HG03558 (cell line): ENCODE results near the gene SRRM3.
"Not testable (repeated sequence)": the region's sequence is repeated elsewhere in the genome, so short reads cannot be mapped to it uniquely, and the experiment has no call there.

Source experiments
- ATAC-seq: cut with Tn5 transposase; IDR thresholded peaks from one replicate; pipeline ENCODE4 v1.9.1; 2021; ENCODE audit warnings: moderate number of reproducible peaks; ENCODE audit not compliant: unreplicated experiment; ENCODE audit errors: extremely low read depth

Gene SRRM3

DNA sequence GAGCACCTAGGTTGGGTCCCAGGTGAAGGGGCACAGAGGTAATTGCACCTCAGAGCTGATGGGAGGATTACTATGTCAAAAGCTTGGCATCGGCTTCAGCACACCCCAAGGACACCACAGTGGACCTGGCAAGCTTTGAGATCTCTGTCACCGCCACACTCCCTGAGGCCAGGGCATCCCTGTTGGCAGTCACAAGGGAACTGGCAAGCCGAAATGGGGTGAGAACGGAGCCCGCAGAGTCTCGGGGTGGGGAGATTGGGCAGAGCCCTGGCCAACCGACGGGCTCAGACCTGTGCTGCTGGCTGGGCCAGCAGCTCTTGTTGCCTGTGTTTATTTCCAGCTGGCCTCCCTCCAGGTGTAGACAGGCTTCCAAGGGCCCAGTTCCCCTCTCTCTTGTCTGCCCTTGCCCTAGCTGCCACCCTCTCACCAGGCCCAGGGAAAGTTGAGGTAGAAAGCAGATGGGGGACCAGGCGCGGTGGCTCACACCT, 103.2 kb downstream of the SRRM3 start:
- ATAC-seq, result no peak

DNA sequence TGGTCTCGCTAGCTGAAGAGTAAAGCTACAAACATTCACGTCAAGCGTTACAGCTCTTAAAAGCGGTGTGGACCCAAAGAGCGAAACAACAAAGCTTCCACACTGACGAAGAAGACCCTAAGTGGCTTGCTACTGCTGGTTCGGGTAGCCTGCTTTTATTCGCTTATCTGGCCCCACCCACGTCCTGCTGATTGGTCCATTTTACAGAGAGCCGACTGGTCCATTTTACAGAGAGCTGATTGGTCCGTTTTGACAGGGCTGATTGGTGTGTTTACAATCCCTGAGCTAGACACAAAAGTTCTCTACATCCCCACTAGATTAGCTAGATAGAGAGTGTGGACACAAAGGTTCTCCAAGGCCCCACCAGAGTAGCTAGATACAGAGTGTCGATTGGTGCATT, 107.2 kb downstream of the SRRM3 start:
- ATAC-seq, result not testable (repeated sequence)

DNA sequence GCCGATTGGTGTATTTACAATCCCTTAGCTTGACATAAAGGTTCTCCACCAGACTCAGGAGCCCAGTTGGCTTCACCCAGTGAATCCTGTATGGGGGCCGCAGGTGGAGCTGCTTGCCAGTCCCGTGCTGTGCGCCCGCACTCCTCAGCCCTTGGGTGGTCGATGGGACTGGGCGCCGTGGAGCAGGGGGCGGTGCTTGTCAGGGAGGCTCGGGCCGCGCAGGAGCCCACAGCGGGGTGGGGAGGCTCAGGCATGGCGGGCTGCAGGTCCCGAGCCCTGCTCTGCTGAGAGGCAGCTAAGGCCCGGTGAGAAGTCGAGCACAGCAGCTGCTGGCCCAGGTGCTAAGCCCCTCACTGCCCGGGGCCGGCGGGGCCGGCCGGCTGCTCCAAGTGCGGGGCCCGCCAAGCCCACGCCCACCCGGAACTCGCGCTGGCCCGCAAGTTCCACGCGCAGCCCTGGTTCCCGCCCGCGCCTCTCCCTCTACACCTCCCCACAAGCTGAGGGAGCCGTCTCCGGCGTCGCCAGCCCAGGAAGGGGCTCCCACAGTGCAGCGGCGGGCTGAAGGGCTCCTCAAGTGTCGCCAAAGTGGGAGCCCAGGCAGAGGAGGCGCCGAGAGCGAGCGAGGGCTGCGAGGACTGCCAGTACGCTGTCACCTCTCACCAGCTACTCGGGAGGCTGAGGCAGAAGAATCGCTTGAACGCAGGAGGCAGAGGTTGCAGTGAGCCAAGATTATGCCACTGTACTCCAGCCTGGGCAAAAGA, 107.8 kb downstream of the SRRM3 start:
- not testable (repeated sequence) for ATAC-seq

DNA sequence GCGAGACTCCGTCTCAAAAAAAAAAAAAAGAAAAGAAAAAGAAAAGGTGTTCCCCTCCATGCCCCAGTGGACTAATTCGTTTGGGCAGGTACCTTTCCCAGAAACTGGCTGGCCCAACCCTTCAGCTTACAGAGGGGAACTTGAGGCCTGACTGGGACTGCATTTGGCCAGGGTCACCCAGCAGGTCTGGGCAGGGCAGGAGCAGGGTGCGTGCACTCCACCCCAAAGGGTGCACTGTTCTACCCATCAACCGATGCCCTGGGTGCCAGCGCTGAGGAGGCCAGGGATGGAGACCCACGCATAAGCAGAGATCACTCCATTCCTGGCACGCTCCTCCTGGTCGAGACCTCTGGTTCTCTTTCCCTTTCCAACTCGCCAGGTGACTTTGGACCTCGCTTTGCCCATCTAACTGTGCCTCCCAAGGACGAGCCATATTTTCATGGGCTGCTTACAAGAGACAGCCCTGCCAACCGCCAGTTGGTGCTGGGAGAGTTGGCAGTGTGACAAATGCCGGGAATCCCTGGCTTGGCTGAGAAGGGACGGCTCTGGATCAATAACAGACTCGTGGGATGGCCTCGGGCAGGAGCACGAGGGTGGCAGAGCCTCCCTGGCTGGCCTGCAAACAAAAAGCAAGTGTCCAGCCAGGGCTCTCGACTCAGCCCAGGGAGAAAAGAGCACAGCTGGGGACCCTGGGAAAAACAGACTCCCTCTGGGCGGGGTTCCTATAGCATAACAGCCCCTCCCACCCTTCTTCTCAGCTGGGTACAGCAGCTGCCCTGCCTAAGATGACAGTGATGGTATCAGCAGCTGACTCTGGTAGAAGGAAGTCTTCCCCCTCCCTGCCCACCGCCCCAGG, 108.6 kb downstream of the SRRM3 start:
- ATAC-seq, result no peak

DNA sequence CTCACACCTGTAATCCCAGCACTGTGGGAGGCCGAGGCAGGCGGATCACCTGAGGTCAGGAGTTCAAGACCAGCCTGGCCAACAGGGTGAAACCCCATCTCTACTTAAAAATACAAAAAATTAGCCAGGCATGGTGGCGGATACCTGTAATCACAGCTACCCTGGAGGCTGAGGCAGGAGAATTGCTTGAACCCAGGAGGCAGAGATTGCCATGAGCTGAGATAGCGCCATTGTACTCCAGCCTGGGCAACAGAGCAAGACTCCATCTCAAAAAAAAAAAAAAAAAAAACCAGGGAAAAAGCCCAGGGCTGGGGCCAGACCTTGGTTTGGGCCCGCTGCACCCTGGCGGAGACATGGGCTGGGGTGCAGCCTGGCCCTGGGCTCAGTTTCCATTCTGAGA, 110.1 kb downstream of the SRRM3 start:
- ATAC-seq, result not testable (repeated sequence)

DNA sequence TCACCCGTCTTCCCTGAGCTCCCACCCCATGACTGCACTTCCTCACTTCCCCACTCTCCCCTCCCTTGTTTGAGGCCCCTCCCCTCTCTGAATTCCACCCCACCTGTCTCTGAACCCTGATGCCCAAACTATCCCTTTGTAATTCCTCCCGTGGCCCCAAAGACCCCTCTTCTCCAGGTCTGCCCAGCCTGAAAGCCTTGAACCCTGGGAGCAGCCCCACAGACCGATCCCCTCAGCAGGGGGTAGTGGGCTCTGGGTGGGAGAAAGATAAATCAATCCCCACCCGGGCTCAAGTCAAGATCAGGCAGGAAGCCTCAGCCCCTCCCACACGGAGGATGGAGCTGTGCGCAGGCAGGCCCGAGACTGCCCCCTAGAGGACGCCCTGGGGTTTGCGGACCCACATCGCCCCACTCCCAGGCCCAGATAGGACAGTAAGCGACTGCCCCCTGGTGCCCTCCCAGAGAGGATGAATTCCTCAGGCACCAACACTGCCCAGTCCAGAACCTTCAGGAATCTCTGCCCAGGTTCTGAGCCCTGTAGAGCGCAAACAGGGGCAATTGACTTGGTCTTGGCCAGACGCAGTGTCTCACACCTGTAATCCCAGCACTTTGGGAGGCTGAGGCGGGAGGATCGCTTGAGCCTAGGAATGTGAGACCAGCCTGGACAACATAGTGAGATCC, 112.5 kb downstream of the SRRM3 start:
- ATAC-seq, result no peak

DNA sequence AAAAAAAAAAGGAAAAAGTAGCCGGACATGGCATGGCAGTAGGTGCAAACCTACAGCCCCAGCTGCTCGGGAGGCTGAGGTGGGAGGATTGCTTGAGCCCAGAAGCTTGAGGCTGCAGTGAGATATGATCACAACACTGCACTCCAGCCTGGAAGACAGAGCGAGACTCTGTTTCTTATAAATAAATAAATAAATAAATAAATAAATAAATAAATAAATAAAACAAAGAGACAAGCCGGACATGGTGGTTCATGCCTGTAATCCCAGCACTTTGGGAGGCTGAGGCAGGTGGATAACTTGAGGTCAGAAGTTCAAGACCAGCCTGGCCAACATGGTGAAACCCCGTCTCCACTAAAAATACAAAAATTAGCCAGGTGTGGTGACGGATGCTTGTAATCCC, 113.0 kb downstream of the SRRM3 start:
- ATAC-seq, result not testable (repeated sequence)

DNA sequence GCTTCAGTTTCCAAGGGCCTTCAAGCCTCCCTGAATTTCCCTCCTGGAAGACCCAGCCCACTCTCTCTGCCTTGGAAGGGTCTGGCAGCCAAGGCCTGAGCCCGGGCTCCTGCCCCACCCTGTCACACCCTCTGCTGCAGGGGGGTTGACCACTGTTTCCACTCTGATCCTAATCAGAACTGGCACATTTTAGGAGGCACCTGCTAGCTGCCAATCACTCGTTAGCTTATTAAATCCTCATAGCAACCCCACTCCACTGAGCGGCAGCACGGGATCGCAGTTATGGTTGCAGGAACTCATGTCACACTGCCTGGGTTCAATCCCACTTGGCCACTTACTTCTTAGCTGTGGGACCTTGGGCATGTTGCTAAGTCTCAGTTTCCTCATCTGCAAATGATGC, 113.7 kb downstream of the SRRM3 start:
- no peak for ATAC-seq

DNA sequence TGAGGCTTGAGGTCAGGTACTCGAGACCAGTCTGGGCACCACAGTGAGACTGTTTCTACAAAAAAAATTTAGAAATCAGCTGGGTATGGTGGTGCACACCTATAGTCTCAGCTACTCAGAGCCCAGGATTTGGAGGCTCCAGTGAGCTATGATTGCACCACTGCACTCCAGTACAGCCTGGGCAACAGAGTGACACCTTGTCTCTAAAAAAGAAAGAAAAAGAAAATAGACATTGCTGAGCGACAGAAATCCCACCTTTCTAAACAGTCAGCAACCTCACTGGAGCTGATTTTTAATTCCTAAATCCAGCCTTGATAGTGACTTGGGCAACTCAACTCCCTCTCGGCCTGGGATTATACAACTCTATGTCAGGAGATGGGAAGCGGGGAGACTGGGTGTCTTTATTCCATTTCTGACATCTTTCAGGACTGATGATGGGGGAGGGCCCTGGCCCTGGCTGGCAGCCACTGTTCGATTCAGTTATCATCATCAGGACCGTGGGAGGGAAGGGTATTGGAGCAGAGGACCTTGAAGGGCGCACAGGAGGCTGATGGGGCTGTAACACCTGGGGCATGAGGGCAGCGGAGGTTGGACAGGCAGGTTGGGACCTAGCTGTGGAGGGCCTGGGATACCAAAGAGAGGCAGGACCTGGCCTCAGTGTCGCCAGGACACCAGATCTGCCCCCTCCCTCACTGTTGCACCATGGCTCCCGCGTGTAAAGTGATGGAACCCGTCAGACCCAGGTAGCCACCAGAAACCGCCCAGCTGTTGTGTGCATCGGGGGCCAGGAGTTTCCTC, 115.5 kb downstream of the SRRM3 start:
- ATAC-seq, result no peak

DNA sequence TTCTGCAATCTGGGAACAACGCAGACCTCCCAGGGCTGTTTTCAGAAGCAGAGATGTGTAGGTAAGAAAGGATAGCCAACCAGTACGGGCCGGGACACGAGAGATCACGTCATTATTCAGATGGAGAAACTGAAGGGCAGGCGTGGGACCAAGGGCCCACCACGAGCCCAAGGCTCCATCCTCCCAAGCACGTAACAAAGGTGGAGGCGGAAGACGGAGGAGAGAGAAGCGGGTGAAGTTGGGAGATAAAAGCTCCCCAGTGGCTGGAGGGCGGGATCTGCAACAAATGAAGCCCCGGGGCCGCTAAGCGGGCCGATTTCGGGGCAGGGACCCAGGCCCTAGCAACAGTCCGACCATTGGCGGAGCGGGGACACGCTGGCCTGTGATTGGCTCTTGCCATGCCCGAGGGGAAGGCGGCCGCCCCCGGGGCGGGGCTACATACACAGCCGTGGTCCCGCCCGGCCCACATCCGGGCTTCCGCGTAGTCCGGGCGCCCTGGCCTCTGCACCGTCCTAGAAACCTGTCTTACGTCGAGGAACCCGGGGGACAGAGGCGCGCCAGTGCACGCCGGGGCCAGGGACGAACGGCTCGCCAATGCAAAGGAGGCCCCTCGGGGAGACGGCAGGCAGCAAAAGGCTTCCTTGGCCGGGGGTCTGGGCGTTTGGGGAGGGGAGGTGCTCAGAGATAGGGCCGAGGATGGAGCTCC, 116.2 kb downstream of the SRRM3 start:
- peak; percentile 86 for ATAC-seq

DNA sequence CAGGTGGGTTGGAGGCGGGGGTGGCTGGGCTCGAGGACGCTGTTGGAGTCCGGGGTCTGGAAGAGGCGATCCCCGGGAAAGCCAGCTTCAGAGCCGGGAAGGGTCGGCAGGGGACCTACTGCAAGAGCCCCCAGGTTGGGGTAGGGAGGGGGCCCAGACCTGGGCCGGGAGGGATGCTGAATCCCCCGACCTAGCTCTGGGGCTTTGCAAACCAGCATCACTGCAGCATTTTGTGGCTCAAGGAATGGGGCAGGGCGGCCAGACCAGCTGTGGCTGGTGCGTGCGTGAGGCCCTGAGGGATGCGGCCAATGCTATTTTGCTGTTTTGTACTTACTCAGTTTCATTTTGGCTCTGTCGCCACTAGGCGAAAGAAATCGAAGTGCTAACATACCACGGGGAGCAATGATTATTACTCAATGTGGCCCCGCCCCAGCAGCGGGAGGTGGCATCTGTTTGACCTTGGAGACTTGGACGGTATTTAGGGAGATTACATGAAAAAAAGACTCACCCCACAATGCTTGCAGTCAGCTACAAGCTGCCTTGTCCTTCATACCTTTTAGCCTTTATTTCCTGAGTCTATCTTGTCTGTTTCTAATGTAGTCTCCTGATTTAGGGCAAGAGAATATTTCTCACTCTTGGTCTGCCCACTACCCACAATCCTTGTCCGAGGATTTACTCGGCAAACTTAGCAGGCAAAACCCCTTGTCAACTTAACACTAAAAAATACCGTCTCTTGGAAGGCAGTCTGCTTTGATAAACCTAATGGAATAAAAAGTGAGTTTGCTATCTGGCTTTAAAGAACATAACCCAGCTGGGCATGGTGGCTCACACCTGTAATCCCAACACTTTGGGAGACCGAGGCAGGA, 117.0 kb downstream of the SRRM3 start:
- ATAC-seq, result peak; percentile 26

DNA sequence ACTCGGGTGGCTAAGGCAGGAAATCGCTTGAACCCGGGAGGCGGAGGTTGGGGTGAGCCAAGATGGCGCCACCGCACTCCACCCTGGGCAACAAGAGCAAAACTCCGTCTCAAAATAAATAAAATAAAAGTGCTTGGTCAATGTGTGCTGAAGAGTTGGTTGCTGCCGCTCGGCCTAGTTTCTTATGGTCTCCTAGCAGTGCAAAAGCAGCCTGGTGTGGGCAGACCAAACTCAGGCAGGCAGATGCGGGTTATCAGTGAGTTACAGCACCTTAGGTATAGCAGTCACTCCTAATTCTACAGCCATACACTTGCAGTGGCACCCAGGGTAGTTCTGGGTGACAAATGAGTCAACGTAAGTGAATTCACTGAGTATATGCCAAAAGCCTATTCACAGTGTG, 123.4 kb downstream of the SRRM3 start:
- ATAC-seq, result no peak

DNA sequence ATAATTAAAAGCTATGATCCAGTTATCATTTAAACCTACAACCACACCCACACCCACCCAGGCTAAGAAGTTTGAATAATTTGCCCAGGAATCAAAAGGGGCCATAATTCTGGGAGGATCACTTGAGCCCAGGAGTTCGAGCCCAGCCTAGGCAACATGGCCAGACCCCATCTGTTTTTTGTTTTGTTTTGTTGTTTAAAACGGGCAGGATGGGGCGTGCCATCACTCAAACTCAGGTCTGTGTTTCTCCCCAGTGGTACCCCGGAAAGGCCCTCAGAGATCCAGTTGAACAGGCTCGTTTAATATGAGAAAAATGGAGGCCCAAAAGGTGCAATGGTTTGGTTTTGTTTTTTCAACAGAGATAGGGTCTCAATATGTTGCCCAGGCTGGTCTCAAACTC, 124.1 kb downstream of the SRRM3 start:
- ATAC-seq, result no peak

DNA sequence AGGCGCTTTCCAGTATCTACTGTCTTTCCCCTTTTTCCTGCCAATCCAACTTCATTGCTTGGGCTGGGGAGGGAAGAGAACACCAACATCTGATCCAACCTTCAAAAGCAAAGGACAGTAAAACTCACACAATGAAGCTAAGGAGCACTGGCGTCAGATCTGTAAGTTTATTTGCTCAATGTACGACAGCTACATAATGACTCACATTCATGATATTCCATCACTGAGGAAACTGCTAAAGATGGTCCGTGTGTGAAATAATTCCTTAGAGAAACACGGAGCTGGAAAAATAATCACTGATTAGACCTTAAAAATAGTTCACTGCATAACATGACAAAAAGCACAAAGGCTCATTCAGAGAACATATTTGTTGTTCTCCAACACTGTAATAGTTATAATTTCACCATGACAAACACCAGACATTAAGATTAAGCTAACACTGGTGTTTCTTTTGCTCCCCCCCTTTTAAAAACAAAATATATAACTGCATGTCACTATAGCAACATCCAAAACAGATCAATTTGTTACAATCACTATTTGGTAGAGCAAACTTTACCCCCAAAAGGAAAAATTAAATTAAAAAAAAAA, 125.0 kb downstream of the SRRM3 start:
- ATAC-seq, result no peak

DNA sequence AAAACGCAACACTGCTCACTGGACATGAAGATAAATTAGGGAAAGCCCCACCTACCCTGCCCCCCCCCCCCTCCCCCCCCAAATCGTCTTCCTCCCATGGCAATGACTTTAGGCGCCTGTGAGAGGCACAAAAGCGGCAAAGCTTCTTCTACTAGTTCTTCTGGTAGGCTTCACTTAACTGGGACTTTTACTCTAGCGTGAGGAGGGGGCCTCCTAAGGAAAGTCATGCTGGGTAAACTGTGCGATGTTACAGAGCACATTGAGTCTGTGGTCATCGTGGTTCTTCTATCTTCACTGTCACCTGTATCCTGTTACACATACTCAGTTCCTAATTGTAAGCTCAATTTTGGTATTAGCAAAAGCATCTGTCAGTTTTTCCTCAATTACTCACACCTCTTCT, 125.9 kb downstream of the SRRM3 start:
- ATAC-seq, result no peak

DNA sequence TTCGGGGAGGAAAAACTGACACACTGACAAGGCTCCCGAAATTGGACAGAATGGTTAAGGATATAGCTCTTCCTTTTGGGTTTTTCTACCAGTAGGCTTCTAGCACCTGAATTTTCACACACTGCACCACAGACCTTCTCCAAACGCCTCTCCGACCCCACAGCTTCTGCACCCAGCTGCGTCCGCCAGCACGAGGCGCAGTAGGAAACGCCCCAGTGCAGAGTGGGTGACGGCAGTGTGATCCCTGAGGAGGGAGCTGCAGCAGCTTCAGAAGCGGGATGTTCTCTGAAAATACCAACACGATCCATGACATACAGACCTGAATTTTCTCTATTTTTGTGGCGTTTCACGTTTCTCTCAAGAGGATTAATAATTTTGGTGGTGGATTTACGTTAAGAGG, 126.7 kb downstream of the SRRM3 start:
- ATAC-seq, result no peak

DNA sequence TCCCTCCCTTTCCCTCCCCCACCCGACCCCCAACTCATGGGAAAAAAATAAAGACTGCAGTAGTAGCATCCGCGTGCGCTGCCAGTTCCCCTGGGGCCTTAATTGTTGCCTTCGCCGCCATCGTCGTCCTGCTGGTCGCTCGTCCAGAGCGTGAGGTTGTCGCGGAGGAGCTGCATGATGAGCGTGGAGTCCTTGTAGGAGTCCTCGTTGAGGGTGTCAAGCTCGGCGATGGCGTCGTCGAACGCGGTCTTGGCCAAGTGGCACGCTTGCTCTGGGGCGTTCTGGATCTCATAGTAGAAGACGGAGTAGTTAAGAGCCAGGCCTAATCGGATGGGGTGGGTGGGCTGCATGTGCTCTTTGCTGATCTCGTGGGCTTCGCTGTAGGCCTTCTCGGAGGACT, 127.8 kb downstream of the SRRM3 start:
- no peak for ATAC-seq

DNA sequence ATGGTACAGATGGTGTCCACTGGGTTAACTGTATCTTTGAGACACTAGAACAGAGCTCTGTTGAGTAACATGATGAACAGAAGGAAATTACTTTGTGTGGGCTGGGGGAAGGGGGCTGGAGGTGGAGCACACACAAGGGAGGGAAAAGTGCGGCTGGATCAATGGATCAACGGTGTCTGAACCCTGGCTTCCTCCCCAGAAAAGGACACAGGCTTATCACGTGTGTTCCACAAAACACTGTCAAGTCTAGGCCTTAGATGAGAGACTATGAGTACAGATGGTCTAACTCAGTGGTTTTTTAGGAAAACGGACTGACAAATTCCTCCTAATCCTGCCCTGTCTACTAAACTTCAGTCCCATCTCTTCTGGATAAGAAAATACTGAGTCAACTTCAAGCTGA, 128.6 kb downstream of the SRRM3 start:
- ATAC-seq, result no peak
